Mesenteric fat pad (tissue), 1 donor: ENCODE data around the gene ZNF763. TPM values are rescaled to one million over a fixed set of nuclear protein-coding genes. Genes with fewer than 3 reads are reported as not detected.
A peak's percentile ranks its signal among the peaks of the same experiment; 100 is the strongest.
"Not testable (repeated sequence)": the region's sequence is repeated elsewhere in the genome, so short reads cannot be mapped to it uniquely, and the experiment has no call there.

ENCODE experiments used
- DNase-seq: peaks from one replicate; pipeline ENCODE4 v3.0.0-alpha.2; 2020; ENCODE audit warnings: low spot score
- long read RNA-seq: library from polyadenylated mRNA; unstranded; transcript quantifications from one replicate; pipeline ENCODE4 v2.0.0, GENCODE V29; 2020
- total RNA-seq: library from RNA; stranded (reverse); fragmentation: NEBNext Ultra II Directional; extraction: Animal tissue kit (Norgen Biotek cat#: 25700); gene quantifications from one replicate; pipeline ENCODE4 v1.2.1, GENCODE V29; 2021
- donor health status: DM: yes; HTN: yes; CAD: no.

ZNF763 gene
- 0.87 TPM for total RNA-seq
- long read RNA-seq, partial matches to known transcripts, result 0 of 2 reads
- long read RNA-seq, other reads (novel, unspliced or antisense), result 1 of 2 reads

GRCh38 chr19:11964858-11965645 lies at the start of gene ZNF763:
Gene ZNF763, plus strand, starts transcription at chr19:11965040. Its CDS starts 169 bp downstream, at chr19:11965209.
- DNase-seq, result peak; percentile 95

- no peak for DNase-seq
Measured at GRCh38 chr19:11921852-11922495, 42.9 kb upstream of the ZNF763 start.

- peak; percentile 95 for DNase-seq
Measured at GRCh38 chr19:11924886-11925650, 39.8 kb upstream of the ZNF763 start, which contains the start of gene ZNF700. Gene ZNF700, plus strand, starts transcription at chr19:11925107. Its CDS starts 104 bp downstream, at chr19:11925211.

GRCh38 chr19:11925651-11926187 lies 39.1 kb upstream of the ZNF763 start:
- DNase-seq, result not testable (repeated sequence)

- DNase-seq, result no peak
Measured at GRCh38 chr19:11927227-11927626, 37.6 kb upstream of the ZNF763 start.

- no peak for DNase-seq
Measured at GRCh38 chr19:11931051-11931450, 33.8 kb upstream of the ZNF763 start.

- no peak for DNase-seq
Measured at GRCh38 chr19:11931513-11931912, 33.3 kb upstream of the ZNF763 start.

- not testable (repeated sequence) for DNase-seq
Measured at GRCh38 chr19:11935829-11936228, 29.0 kb upstream of the ZNF763 start.

GRCh38 chr19:11938383-11938782 lies 26.5 kb upstream of the ZNF763 start:
- not testable (repeated sequence) for DNase-seq

- DNase-seq, result not testable (repeated sequence)
Measured at GRCh38 chr19:11941361-11941887, 23.4 kb upstream of the ZNF763 start.

GRCh38 chr19:11942008-11942842 lies 22.6 kb upstream of the ZNF763 start:
- DNase-seq, result no peak

GRCh38 chr19:11942843-11943108 lies 22.1 kb upstream of the ZNF763 start:
- DNase-seq, result no peak

GRCh38 chr19:11944656-11945055 lies 20.2 kb upstream of the ZNF763 start:
- no peak for DNase-seq

GRCh38 chr19:11948646-11949045 lies 16.2 kb upstream of the ZNF763 start:
- DNase-seq, result no peak

GRCh38 chr19:11949201-11949600 lies 15.6 kb upstream of the ZNF763 start:
- DNase-seq, result no peak

GRCh38 chr19:11949614-11950080 lies 15.2 kb upstream of the ZNF763 start:
- DNase-seq, result not testable (repeated sequence)

GRCh38 chr19:11950312-11950711 lies 14.5 kb upstream of the ZNF763 start:
- no peak for DNase-seq

GRCh38 chr19:11963566-11964355 lies 1.1 kb upstream of the ZNF763 start:
- DNase-seq, result peak; percentile 92

- no peak for DNase-seq
Measured at GRCh38 chr19:11964496-11964857, 363 bp upstream of the ZNF763 start.

GRCh38 chr19:11970174-11970573 lies 5.3 kb downstream of the ZNF763 start:
- no peak for DNase-seq
